ENCODE data around the gene UNG. TPM values are rescaled to one million over a fixed set of nuclear protein-coding genes. Genes with fewer than 3 reads are reported as not detected.
A peak's percentile ranks its signal among the peaks of the same experiment; 100 is the strongest.

Gene UNG
- polyA plus RNA-seq, 1 donor = 71.0 TPM

GRCh38 chr12:109154451-109155438 lies 57.3 kb downstream of the UNG start:
- DNase-seq = peak; percentile 73

- DNase-seq = no peak
Measured at GRCh38 chr12:109156036-109156435, 58.6 kb downstream of the UNG start.

GRCh38 chr12:109156586-109156985 lies 59.2 kb downstream of the UNG start:
- no peak for DNase-seq

- no peak for DNase-seq
Measured at GRCh38 chr12:109157986-109158385, 60.6 kb downstream of the UNG start.

GRCh38 chr12:109160433-109160832 lies 63.0 kb downstream of the UNG start:
- DNase-seq = no peak

Other genes with a start within 250 kb of the UNG start
- 22.9 TPM for gene SSH1, start 240.0 kb upstream of the UNG start, polyA plus RNA-seq (ENCODE audit: insufficient read length)
- 0.58 TPM for gene DAO, start 217.5 kb upstream of the UNG start, polyA plus RNA-seq (ENCODE audit: insufficient read length)
- 0.10 TPM for gene SVOP, start 76.5 kb upstream of the UNG start, polyA plus RNA-seq (ENCODE audit: insufficient read length)
- gene USP30, start 45.0 kb upstream of the UNG start, polyA plus RNA-seq (ENCODE audit: insufficient read length) = 30.5 TPM
- 30.0 TPM for gene ALKBH2, start 4.1 kb upstream of the UNG start, polyA plus RNA-seq (ENCODE audit: insufficient read length)
- gene ACACB, start 19.0 kb downstream of the UNG start, polyA plus RNA-seq (ENCODE audit: insufficient read length) = 28.2 TPM
- gene FOXN4, start 211.7 kb downstream of the UNG start, polyA plus RNA-seq (ENCODE audit: insufficient read length) = 2.9 TPM